Vagina (tissue), 2 donors: Measurements from ENCODE around the gene AAGAB. TPM values are rescaled to one million over a fixed set of nuclear protein-coding genes. Genes with fewer than 3 reads are reported as not detected.
A peak's percentile ranks its signal among the peaks of the same experiment; 100 is the strongest.

Source experiments
- DNase-seq, 2 donors: peaks; one replicate each; pipeline ENCODE4 v3.0.0-alpha.2; 2017; ENCODE audit errors: extremely low spot score in 2 of 2
- H3K27ac ChIP-seq: fragments of 200-600 bp; sonication (generic); one replicate; pipeline ENCODE4 v1.5.1; 2019
- H3K27me3 ChIP-seq: fragments of 200-600 bp; sonication (generic); one replicate; pipeline ENCODE4 v1.5.1; 2019
- H3K36me3 ChIP-seq, 2 donors: fragments of 200-600 bp; sonication (generic); one replicate each; pipeline ENCODE4 v1.5.1; 2017 to 2019
- H3K4me1 ChIP-seq: fragments of 200-600 bp; sonication (generic); one replicate; pipeline ENCODE4 v1.5.1; 2019
- H3K4me3 ChIP-seq, 2 donors: fragments of 200-600 bp; sonication (generic); 1 replicate in 1 of 2; 2 replicates in 1 of 2; pipeline ENCODE4 v1.5.1; 2016 to 2019
- H3K9me3 ChIP-seq: fragments of 200-600 bp; sonication (generic); one replicate; pipeline ENCODE4 v1.5.1; 2019
- POLR2A ChIP-seq, 2 donors: fragments of 450-650 bp; IDR thresholded peaks; one replicate each; pipeline ENCODE4 v1.6.1; 2017; ENCODE audit warnings: antibody characterized with exemption in 2 of 2, mild to moderate bottlenecking in 2 of 2, moderate library complexity in 2 of 2
- POLR2AphosphoS5 ChIP-seq, 2 donors: sonication (generic); formaldehyde crosslinking; IDR thresholded peaks; one replicate each; pipeline ENCODE4 v1.9.0; 2017; ENCODE audit warnings: antibody characterized with exemption in 2 of 2, mild to moderate bottlenecking in 2 of 2, low read depth in 1 of 2; ENCODE audit not compliant: insufficient read depth in 1 of 2
- intact Hi-C: fragments of 100-400 bp; cut with DNase I; formaldehyde crosslinking; loops from one replicate; pipeline ENCODE4 v1.15.1; 2023
- total RNA-seq: library from RNA; depleted of rRNA; stranded (reverse); fragments of >200 nt; gene quantifications from one replicate; pipeline ENCODE4 v1.2.3, GENCODE V29; 2016
- TF ChIP-seq, protein P1 (sequence below), 3 experiments: fragments of 450-650 bp in 2 of 3; fragments of 200-600 bp in 1 of 3; sonication (generic) in 1 of 3; IDR thresholded peaks; one replicate each; pipeline ENCODE4 v1.5.1; 2017 to 2019; ENCODE audit warnings: antibody characterized with exemption in 3 of 3, mild to moderate bottlenecking in 2 of 3, moderate library complexity in 2 of 3

The AAGAB gene
- total RNA-seq, 1 donor from 2014 or later, result 41.0 TPM

DNA sequence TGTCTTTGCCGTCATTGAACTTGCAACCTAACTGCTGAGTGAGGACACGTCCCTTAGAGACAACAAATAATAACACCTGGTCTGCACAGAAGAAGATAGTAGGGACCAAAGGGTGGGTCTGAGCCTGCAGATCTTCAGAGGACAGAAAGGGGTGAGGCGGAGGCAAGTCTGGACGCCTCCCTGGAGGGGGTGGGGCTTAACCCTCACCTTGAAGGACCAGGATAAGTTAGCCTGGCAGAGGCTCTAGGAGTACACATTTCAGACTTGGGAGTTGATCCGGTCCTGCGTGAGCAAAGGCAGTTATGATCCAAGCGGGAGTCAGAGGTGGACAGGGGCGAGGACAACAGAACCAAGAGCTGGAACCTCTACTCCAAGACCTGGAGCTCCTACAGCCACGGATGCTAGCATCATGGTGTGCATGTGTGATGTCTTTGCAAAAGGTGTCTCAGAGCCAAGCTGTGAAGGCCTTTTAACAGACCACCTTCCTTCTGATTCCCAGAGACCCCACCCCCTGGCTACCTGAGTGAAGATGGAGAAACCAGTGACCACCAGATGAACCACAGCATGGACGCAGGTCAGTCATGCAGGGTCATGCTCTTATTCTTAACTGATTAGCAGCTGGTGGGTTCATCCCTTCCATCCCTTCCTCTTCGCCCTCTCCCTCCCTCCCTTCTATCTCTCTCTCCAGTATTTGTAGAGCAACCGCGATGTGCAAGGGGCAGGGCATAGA lies 88.0 kb downstream of the AAGAB start:
- Histone ChIP-seq H3K4me3 (peak overlapping the region in 1 of 2 donors; percentile 25), H3K4me1 (peaks cover 70% of the 10 kb centered on the region), H3K9me3 (no peaks in the 10 kb centered on the region), H3K27me3 (no peaks in the 10 kb centered on the region), H3K27ac (peak overlapping the region; percentile 25), H3K36me3 (peaks cover 0 to 29% of the 10 kb centered on the region in 2 donors)
- TF ChIP-seq POLR2AphosphoS5 (IDR thresholded peaks at IDR 0.05; ENCODE audit: insufficient read depth in 1 of 2, low read depth in 1 of 2) (no peak), POLR2A (IDR thresholded peaks at IDR 0.05) (no peak)
- TF ChIP-seq, protein P1, sequence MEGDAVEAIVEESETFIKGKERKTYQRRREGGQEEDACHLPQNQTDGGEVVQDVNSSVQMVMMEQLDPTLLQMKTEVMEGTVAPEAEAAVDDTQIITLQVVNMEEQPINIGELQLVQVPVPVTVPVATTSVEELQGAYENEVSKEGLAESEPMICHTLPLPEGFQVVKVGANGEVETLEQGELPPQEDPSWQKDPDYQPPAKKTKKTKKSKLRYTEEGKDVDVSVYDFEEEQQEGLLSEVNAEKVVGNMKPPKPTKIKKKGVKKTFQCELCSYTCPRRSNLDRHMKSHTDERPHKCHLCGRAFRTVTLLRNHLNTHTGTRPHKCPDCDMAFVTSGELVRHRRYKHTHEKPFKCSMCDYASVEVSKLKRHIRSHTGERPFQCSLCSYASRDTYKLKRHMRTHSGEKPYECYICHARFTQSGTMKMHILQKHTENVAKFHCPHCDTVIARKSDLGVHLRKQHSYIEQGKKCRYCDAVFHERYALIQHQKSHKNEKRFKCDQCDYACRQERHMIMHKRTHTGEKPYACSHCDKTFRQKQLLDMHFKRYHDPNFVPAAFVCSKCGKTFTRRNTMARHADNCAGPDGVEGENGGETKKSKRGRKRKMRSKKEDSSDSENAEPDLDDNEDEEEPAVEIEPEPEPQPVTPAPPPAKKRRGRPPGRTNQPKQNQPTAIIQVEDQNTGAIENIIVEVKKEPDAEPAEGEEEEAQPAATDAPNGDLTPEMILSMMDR (IDR thresholded peaks at IDR 0.05), result no peak
- intact Hi-C loops, result no loop called here
- DNase-seq, result no peak

DNA sequence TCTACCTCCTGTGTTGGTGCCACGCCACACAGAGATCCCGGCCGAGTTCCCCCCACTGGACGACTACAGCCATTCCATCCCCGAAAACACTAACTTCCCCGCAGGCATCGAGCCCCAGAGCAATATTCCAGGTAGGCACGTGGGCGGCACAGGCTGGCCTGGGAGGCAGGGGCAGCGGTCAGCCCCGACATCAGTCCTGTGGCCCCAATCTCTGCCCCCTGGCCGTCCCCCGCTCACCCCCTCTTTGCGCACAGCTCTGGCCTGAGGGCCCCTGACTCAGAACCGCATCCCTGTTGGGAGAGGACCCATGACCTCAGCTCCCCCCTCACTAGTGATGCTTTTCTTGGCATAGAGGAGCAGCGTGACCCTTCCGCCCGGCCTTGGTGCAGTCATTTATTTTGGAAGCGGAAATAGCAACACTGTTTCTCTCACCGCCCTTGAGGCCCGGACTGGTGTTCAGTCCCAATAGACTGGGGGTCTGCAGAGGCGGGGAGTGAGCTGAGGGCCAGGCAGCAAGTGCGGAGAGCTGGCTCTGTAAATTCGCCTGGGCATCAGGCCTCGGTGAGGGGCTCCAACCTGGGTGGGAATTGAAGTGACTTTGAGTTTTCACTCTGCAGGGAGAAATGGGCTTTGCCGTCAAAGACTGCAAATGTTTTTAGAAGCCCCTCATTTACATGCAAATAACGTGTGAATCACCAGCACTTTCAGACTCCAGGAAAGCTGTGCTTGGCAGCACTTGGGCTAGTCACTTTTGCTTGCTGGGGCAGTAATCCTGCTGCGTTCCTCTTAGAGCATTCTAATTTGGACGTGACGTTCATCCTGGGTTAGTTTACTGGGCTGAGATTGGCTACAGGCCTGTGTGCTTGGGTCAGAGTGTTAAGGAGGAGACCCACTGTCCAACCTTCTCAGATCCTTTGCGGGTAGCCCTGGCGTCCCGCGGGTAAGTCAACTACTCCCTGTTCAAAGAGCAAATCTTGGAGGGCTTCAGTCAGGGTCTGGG lies 88.9 kb downstream of the AAGAB start:
- Histone ChIP-seq H3K27ac (peak overlapping the region; percentile 25), H3K36me3 (peaks cover 0 to 20% of the 10 kb centered on the region in 2 donors), H3K4me3 (no peak overlapping the region)

DNA sequence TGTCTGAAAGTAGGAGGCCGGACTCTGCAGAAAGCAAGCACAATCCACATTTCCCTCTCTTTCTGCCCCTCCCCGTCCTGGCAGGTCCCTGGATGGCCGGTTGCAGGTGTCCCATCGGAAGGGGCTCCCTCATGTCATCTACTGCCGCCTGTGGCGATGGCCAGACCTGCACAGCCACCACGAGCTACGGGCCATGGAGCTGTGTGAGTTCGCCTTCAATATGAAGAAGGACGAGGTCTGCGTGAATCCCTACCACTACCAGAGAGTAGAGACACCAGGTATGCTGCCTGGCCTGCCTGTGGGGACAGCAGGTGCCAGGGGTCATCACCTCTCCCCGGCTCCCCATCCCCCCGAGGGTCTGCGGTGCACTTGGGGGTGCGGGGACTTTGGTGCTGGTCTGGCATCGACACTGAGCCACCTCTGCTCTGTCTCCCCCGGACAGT lies 89.6 kb downstream of the AAGAB start:
- no peak overlapping the region for H3K4me3 ChIP-seq
- H3K9me3 ChIP-seq, result no peaks in the 10 kb centered on the region
- no peak for DNase-seq
- peaks cover 75% of the 10 kb centered on the region for H3K4me1 ChIP-seq
- intact Hi-C loops, result no loop called here
- H3K27me3 ChIP-seq, result no peaks in the 10 kb centered on the region
- peaks cover 0 to 13% of the 10 kb centered on the region in 2 donors for H3K36me3 ChIP-seq
- H3K27ac ChIP-seq, result no peak overlapping the region
- TF ChIP-seq POLR2AphosphoS5 (IDR thresholded peaks at IDR 0.05; ENCODE audit: insufficient read depth in 1 of 2, low read depth in 1 of 2) (peak in 1 of 2 donors; percentile 13), POLR2A (IDR thresholded peaks at IDR 0.05) (no peak)
- TF ChIP-seq, protein P1 (IDR thresholded peaks at IDR 0.05), result no peak

More for the DNA sequence above, 88.9 kb downstream of the AAGAB start:
- Histone ChIP-seq H3K9me3 (no peaks in the 10 kb centered on the region), H3K4me1 (peaks cover 75% of the 10 kb centered on the region), H3K27me3 (no peaks in the 10 kb centered on the region)
- no peak for DNase-seq
- no peak for TF ChIP-seq POLR2A (IDR thresholded peaks at IDR 0.05)
- TF ChIP-seq, protein P1 (IDR thresholded peaks at IDR 0.05), result no peak
- no peak for TF ChIP-seq POLR2AphosphoS5 (IDR thresholded peaks at IDR 0.05; ENCODE audit: insufficient read depth in 1 of 2, low read depth in 1 of 2)
- intact Hi-C loops, result no loop called here

DNA sequence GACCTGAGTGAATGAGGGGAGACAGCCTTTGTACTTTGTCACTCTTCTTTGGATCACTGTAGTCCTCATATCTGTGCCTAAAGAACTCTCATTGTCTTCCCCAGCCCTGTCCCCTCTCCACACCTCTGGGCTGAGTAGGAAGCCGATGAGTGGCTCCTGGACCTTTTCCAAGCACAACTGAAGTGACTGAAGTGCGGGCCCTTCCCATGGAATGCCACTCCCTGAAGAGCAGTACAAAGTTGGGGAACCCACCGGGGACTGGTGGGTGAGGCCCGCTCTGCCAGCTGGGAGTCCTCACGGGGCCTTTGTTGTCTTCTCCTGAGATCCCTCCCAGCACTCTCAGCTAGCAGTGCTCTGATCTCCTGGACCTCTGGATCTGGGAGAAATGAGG lies 90.1 kb downstream of the AAGAB start:
- peaks cover 75% of the 10 kb centered on the region for H3K4me1 ChIP-seq

More for the DNA sequence above, 90.1 kb downstream of the AAGAB start:
- peaks cover 0 to 10% of the 10 kb centered on the region in 2 donors for H3K36me3 ChIP-seq
- no peaks in the 10 kb centered on the region for H3K9me3 ChIP-seq
- no peak for DNase-seq
- intact Hi-C loops, result no loop called here
- no peak overlapping the region for H3K4me3 ChIP-seq
- TF ChIP-seq POLR2AphosphoS5 (IDR thresholded peaks at IDR 0.05; ENCODE audit: insufficient read depth in 1 of 2, low read depth in 1 of 2) (no peak), POLR2A (IDR thresholded peaks at IDR 0.05) (no peak)
- TF ChIP-seq, protein P1 (IDR thresholded peaks at IDR 0.05), result no peak
- H3K27ac ChIP-seq, result no peak overlapping the region
- no peaks in the 10 kb centered on the region for H3K27me3 ChIP-seq
